ENCODE data around the gene ACADVL. TPM values are rescaled to one million over a fixed set of nuclear protein-coding genes. Genes with fewer than 3 reads are reported as not detected.

ACADVL gene
- total RNA-seq, 1 donor from 2014 or later = 219 TPM

GRCh38 chr17:7216242-7217112 lies 3.3 kb upstream of the ACADVL start:
- no peak for DNase-seq (ENCODE audit: low read depth, low spot score)

DNA sequence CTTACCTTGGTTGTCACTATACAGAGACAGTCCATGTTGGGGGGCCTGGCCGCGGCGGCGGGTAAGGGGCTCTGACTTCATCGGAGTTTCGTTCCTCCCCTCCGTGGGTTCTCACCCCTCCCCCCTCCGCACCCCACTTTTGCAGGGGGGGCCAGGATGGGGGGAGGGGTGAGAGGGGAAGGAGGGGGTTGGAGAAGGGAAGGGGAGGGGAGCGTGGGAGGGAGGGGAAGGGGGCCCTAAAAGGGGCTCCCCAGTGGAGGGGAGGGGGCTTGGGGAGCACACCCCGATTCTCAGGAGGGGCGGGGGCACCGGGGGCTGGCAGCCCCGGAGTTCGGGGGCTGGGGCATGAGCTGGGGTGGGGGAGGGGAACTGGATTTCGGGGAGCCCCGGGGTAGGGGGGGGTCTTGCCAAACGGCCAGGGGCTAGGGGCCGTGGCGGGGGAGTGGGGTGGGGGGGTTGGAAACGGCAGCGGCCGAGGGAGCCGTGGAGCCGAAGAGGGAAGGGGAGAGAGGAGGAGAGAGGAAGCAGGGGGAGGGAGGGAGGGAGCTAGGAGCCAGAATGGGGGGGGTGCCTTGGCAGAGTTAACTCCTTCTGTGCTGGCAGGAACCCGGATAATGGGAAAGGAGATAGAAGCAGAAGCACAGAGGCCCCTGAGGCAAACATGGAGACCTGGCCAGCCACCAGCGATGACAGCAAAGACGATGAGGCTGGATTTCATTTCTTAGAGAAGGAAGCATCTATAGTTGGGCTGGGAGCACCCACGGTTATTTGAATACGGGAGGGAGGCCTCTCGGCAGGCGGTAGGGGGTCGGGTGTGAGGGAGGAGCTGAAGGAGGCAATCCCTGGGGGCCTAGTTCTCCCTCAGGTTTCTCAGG lies 2.4 kb upstream of the ACADVL start:
- no peak for DNase-seq (ENCODE audit: low read depth, low spot score)

GRCh38 chr17:7218166-7218565 lies 1.6 kb upstream of the ACADVL start:
- no peak for DNase-seq (ENCODE audit: low read depth, low spot score)

- DNase-seq (ENCODE audit: low read depth, low spot score) = no peak
Observed at GRCh38 chr17:7218758-7219157, 980 bp upstream of the ACADVL start.

- no peak for DNase-seq (ENCODE audit: low read depth, low spot score)
Observed at GRCh38 chr17:7219229-7219811, 418 bp upstream of the ACADVL start.

GRCh38 chr17:7220593-7221277 lies 997 bp downstream of the ACADVL start:
- no peak for DNase-seq (ENCODE audit: low read depth, low spot score)

GRCh38 chr17:7221278-7222092 lies 1.7 kb downstream of the ACADVL start:
- DNase-seq (ENCODE audit: low read depth, low spot score) = no peak

- no peak for DNase-seq (ENCODE audit: low read depth, low spot score)
Observed at GRCh38 chr17:7222093-7222971, 2.6 kb downstream of the ACADVL start.

DNA sequence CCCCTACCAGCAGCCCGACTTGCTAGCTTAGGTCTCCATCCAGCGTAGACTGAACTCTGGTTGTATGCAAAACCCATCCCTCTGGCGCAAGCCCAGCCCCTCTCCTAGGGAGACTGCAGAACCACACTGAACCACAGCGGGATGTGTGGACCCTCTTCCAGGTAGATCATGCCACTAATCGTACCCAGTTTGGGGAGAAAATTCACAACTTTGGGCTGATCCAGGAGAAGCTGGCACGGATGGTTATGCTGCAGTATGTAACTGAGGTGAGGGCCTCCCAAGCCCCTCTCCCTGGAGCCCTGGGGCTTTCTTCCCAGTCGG lies 3.2 kb downstream of the ACADVL start:
- no peak for DNase-seq (ENCODE audit: low read depth, low spot score)

DNA sequence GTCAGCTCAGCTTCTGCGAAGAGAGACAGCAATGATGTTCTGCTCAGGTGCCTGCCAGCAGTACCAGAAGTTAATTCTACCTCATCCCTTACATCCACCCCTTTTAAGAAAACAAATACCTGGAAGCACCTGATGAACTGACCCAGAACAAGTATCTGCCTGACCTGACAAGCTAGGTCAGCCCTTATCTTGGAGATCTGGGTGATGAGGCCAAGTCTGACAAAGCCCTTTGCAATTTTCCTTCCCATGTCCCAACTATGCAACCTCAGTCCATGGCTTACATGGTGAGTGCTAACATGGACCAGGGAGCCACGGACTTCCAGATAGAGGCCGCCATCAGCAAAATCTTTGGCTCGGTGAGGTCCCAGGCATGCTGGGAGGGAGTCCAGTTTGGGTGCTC lies 3.6 kb downstream of the ACADVL start:
- no peak for DNase-seq (ENCODE audit: low read depth, low spot score)

DNA sequence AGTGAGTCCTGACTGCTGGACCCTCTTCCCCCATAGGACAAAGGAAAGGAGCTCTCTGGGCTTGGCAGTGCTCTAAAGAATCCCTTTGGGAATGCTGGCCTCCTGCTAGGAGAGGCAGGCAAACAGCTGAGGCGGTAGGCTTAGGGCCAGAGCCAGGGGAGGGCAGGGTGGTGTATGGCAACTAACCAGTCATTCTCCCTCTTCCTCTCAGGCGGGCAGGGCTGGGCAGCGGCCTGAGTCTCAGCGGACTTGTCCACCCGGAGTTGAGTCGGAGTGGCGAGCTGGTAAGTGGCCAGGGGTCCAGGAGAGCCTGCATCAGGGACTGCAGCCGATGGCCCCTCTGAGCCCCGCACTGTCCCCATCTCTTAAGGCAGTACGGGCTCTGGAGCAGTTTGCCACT lies 4.4 kb downstream of the ACADVL start:
- no peak for DNase-seq (ENCODE audit: low read depth, low spot score)

GRCh38 chr17:7224661-7225111 lies 4.9 kb downstream of the ACADVL start:
- no peak for DNase-seq (ENCODE audit: low read depth, low spot score)

DNA sequence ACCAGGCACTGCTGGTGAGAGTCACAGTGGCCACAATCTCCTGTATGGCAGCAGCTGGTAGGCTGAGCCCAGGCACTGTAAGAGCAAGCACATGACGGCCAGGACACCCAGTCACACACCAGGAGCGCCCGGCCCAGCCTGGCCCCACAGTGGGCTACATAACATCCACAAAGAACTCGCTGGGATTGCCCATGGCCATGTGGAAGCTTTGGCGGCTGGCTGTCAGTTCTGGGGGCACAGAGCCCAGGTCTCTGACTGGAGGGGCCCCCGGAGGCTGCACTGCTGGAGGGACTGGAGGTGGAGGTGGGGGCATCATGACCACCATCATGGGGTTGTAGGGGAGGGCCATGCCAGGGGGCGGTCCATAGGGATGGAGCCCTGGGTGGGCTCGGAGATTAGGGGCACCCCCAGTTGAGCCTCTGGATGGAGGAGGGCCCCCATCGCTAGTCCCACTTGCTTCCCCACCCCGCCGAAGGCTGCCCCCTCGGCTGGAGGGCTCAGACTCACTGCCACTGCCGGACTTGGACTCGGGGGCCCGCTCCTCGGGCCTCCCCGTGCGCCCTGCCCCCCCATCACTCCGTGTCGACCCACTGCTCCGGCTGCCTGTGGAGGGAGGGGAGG lies 6.1 kb downstream of the ACADVL start:
- no peak for DNase-seq (ENCODE audit: low read depth, low spot score)

GRCh38 chr17:7226721-7227710 lies 7.3 kb downstream of the ACADVL start:
- DNase-seq (ENCODE audit: low read depth, low spot score) = no peak

GRCh38 chr17:7228920-7229319 lies 9.2 kb downstream of the ACADVL start:
- DNase-seq (ENCODE audit: low read depth, low spot score) = no peak

DNA sequence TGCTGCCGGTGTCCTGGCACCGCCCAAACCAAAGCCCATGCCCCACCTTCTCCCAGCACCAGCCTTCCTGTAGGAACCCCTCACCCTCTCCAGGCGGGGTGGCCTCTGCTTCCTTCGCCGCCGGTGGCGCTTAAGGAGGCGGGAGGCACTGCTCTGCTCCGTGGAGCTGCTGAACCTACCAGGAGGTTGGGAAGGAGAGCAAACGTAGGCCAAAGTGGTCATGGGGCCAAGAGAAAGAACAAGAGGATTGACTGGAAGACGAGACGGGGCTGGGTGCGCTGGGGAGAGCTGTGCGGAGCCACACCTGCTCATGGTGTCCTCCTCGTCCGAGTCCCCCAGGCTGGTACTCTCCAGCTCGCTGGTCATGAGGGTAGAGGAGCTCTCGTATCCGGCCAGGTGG lies 9.8 kb downstream of the ACADVL start:
- DNase-seq (ENCODE audit: low read depth, low spot score) = no peak

DNA sequence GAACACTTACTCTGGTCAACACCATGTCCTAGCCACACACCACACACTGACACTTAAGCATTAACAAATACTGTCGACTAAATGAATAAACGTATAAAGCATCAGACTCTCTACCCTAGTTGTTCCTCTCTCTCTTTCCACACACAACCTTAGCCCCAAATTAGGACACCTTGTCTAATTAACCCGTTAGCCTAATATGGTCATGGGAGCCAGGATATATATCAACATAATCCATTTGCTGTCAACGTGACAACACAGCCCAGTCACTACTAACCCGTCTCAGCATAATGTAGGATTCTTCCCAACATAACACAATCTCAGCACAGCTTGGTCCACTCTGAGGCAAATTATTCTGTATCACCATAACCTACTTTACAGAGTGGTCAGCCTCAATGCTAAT lies 12.4 kb downstream of the ACADVL start:
- no peak for DNase-seq (ENCODE audit: low read depth, low spot score)

DNA sequence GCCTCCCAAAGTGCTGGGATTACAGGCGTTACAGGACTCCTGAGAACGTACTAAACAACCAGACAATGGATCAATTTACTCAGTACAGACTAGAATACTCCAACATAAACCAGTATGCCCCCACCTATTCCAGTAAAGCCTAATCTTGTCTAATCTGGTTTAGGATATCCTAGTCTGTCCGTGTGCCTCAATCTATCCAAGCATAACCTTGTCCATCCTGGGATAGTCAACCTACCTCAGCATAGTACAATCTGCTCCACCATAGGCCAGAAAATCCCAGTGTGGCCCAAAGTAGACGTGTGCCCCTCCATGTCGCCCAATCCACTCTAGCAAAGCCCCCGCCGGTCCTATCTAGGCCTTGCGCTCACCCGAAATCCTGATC lies 14.0 kb downstream of the ACADVL start:
- DNase-seq (ENCODE audit: low read depth, low spot score) = no peak

All from pulmonary artery endothelial cell (primary cell).